Medulla oblongata (tissue), 1 donor: ENCODE results near the gene ELANE.
"Not testable (repeated sequence)": the region's sequence is repeated elsewhere in the genome, so short reads cannot be mapped to it uniquely, and the experiment has no call there.

Experiments
- DNase-seq: peaks from one replicate; pipeline ENCODE4 v3.0.0-alpha.2; 2015; ENCODE audit errors: extremely low spot score

The ELANE gene

GRCh38 chr19:862581-863314, 10.6 kb downstream of the ELANE start:
- DNase-seq = no peak

GRCh38 chr19:863315-863620, 11.2 kb downstream of the ELANE start:
- no peak for DNase-seq

- no peak for DNase-seq
Observed at GRCh38 chr19:866769-867300, 14.7 kb downstream of the ELANE start.

GRCh38 chr19:867301-867793, 15.2 kb downstream of the ELANE start:
- DNase-seq = no peak

DNA sequence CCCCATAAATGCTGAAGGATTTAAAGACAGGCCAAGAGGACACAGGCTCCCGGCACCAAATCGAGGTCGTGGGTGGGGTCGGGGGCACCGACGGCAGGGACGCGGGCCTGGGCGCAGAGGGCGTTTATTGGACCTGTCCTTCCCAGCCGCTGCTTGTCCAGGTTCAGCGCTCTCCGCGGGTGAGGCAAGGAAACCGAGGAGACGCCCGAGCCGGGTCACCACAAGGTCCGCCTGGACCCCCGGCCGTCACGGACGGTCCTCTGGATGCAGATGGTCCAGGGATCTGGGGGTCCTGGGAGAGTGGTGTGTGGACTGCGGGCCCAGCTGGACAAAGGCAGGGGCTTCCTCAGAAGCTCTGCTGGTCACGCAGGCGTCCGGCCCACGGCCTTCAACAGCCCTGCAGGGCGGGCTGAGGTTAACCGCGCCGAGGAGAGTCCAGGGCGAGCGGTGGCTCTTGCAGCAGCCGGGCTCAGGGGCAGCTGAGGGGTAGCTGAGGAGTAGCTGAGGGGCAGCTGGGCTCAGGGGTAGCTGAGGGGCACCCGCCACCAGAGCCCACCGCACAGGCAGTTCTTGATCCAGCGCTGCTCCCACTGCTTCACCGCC, 15.9 kb downstream of the ELANE start:
- DNase-seq = no peak

DNA sequence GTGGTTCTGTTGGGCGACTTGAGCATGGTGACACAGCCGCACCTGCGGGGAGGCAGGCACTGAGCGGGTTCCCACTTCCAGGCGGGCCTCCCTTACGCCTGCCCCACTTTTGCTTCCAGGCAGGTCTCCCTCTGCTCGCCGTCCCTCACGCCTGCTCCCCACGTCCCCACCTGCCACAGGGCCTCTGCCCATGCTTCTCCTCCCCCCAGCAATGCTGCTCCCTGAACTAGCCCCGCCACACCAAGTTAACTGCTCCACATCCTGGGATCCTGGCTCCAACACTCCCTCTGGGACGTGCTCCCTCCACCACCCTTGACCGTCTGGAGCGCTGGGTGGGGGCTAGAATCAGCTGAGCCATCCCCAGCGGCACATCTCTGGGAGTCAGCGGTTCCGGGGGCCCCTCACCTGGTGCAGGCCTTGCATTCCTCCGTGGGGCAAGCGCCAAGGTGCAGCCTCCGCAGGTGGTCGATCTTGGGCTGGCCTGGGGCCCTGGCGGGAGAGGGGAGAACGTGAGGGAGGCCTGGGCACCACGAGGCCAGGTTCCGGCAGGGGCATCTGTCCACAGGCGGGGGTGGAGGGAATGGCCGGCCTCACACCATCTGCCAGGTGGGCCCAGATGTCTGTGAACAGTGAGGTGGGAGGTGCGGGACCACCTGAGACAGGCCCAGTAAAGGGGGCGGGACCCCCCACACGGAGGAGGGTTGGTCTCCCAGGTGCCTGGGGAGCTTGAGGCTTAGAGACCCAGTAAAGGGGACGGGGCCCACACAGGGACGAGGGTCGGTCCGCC, 16.5 kb downstream of the ELANE start:
- DNase-seq = no peak

DNA sequence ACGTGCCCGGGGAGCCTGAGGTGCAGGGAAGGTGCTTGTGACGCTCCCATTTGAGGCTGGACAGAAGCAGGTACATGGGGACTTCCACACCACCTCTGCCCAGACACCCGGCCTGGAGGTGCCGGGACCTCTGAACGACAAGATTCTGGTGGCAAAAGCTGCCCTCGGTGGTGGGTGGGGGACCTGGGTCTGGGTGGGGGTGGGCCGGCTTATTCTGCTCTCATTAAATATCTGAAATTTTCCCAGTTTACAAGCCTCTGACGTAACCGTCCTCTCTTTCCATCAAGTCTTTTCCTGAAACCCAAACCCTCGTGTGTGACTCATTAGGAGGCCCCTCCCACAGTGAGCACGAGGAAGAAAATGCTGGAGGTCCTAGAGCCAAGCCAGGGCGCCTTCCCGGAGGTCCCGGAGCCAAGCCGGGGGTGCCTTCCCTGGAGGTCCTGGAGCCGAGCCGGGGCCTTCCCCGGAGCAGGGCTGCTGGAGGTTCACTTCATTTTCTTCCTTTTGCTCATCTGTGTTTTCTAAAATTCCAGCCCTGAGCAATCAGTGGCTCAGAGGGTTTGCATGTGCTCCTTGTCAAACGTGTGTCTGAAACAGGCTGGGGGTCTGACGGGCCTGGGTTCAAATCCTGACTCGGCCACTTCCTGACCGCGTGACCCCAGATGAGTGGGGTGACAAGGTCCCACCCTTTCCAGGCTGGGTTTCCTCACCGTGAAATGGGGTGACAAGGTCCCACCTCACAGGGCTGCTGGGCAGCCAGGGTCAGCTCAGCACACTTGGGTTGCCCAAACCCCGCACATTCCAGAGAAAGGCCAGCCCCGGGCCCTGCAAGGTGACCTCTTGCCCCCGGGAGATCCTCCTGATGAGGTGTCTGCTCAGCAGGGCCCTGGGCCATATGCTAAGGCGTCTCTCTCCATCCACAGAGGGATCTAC, 17.4 kb downstream of the ELANE start:
- no peak for DNase-seq

DNA sequence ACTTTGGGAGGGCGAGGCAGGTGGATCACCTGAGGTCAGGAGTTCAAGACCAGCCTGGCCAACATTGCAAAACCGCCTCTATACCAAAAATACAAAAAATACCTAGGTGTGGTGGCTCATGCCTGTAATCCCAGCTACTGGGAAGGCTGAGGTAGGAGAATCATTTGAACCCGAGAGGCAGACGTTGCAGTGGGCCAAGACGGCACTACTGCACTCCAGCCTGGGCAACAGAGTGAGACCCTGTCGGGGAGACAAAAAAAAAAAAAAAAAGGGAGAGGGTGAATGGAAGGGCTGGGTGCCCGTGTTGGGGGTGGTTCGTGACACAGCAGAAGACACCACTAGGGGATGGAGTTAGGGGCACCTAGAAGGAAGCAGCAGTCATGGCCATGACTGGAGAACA, 18.2 kb downstream of the ELANE start:
- DNase-seq = no peak

GRCh38 chr19:870963-871401, 18.9 kb downstream of the ELANE start:
- no peak for DNase-seq

GRCh38 chr19:871446-872265, 19.6 kb downstream of the ELANE start:
- no peak for DNase-seq

GRCh38 chr19:872266-872951, 20.3 kb downstream of the ELANE start:
- no peak for DNase-seq

DNA sequence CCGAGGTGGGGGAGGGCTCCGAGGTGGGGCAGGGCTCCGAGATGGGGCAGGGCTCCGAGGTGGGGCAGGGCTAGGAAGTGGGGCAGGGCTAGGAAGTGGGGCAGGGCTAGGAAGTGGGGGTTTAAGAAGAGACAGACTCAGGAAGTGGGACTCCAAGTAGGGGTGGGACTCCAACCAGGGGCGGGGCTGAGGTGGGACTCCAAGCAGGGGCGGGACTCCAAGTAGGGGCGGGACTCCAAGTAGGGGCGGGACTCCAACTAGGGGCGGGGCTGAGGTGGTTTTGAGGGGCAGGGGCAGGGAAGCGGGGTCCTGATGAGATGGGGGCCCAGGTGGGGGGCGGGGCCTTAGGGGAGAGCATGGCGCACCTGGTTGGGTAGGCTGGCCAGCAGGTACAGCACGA, 21.0 kb downstream of the ELANE start:
- DNase-seq = no peak

GRCh38 chr19:873561-874041, 21.5 kb downstream of the ELANE start:
- no peak for DNase-seq

DNA sequence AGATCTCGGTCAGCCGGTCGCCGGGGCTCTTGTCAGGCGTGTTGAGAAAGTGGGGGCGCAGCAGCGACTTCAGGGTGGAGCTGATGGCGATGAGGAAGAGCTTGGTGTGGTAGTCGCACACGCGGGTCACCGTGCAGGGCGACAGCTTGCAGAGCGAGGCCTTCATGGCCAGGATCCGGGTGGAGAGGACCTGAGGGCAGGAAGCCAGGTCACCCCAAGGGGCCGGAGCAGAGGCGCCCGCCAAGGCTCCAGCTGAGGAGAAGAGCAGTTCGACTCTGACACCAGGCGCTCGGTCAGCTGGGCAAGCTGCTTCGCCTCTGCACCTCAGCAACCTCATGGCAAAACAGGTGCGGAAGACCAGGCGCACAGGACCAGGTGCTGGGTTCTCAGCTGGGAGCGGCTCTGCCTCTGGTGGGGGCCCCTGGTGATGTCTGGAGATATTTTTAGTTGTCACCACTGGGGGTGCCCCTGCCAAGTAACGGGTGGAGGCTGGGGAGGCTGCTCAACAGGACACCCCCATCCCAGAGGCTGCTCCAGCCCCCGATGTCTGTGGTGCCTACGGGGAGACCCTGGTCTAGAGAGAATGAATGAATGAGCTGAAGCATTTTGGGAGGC, 23.3 kb downstream of the ELANE start:
- DNase-seq = no peak

- no peak for DNase-seq
Observed at GRCh38 chr19:876089-876488, 24.0 kb downstream of the ELANE start.

DNA sequence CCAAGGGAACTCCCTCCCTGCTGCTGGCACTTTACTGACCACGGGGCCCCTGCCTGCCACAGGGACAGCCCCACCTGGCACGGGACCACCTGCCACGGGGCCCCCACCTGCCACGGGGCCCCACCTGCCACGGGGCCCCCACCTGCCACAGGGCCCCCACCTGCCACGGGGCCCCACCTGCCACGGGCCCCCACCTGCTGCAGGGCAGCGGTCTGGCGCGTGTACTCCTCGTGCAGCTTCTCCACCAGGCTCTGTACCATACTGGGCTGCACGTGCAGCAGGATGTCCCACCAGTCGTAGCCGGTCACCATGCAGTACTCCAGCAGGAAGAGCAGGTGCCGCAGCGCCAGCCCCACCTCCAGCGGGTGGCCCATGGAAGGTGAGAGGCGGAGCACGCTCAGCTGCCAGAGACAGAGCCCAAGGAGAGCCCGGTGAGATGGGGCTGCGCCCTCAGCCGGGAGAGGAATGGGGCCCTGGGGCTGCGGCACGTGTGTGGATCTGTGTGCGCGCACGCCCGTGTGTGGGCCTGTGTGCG, 24.7 kb downstream of the ELANE start:
- no peak for DNase-seq

DNA sequence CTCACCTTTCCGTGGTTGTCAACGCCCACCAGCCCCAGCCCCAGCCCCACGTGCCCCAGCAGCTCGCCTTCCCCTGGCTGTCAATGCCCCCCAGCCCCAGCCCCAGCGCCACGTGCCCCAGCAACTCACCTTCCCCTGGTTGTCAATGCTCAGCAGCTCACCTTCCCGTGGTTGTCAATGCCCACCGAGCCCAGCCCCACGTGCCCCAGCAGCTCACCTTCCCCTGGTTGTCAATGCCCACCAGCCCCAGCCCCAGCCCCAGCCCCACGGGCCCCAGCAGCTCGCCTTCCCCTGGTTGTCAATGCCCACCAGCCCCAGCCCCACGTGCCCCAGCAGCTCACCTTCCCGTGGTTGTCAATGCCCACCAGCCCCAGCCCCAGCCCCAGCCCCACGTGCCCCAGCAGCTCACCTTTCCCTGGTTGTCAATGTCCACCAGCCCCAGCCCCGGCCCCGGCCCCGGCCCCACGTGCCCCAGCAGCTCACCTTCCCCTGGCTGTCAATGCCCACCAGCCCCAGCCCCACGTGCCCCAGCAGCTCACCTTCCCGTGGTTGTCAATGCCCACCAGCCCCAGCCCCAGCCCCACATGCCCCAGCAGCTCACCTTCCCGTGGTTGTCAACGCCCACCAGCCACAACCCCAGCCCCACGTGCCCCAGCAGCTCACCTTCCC, 26.0 kb downstream of the ELANE start:
- DNase-seq = not testable (repeated sequence)

GRCh38 chr19:878751-879561, 26.9 kb downstream of the ELANE start:
- DNase-seq = not testable (repeated sequence)
